Spleen (tissue), 7 donors: ENCODE data around the gene HS6ST2.

Experiments
- CTCF ChIP-seq, 11 experiments: fragments of 200-600 bp in 7 of 11; fragments of 450-650 bp in 4 of 11; sonication (generic) in 4 of 11; IDR thresholded peaks in 8 of 11; conservative IDR thresholded peaks in 3 of 11; 1 replicate in 7 of 11; 2 replicates in 4 of 11; pipeline versions ENCODE4 v1.4.0 to v1.8.0; 2016 to 2021; ENCODE audit warnings: antibody characterized with exemption in 11 of 11, inconsistent platforms in 4 of 11, mild to moderate bottlenecking in 1 of 11
- POLR2A ChIP-seq, 3 donors: fragments of 450-650 bp; IDR thresholded peaks; one replicate each; pipeline ENCODE4 v1.5.1; 2017; ENCODE audit warnings: antibody characterized with exemption in 3 of 3, mild to moderate bottlenecking in 1 of 3
- donor health status: DM: no; HTN: no; CAD: no; lungs with moderate emphysema.
- donor health status: DM: no; HTN: no; CAD: no.
- donor health status: DM: no; HTN: no; CAD: no.

GRCh38 chrX:132990835-132991234 is 32.4 kb upstream of the HS6ST2 start:
- TF ChIP-seq CTCF (IDR thresholded peaks at IDR 0.05 in 8 of 11, conservative IDR thresholded peaks at IDR 0.05 in 3 of 11) (no peak), POLR2A (IDR thresholded peaks at IDR 0.05) (no peak)
